T-cell (primary cell): ENCODE data around the gene NEK2. TPM values are rescaled to one million over a fixed set of nuclear protein-coding genes. Genes with fewer than 3 reads are reported as not detected.
"Not testable (repeated sequence)": the region's sequence is repeated elsewhere in the genome, so short reads cannot be mapped to it uniquely, and the experiment has no call there.

ENCODE experiments used
- ATAC-seq, 4 experiments: fragments of 200-7000 bp in 3 of 4; fragments of 150-1000 bp in 1 of 4; cut with Tn5 transposase; replicated peaks in 1 of 4; 1 replicate in 3 of 4; 2 replicates in 1 of 4; pipeline ENCODE4 v1.10.0; 2021; ENCODE audit warnings: moderate library complexity in 3 of 4, mild to moderate bottlenecking in 2 of 4, moderate number of reproducible peaks in 1 of 4
- CTCF ChIA-PET, 2 donors: fragments of 300-600 bp; sonication (Branson Sonifier 250); formaldehyde crosslinking; loops; one replicate each; lab custom pipeline; 2022; ENCODE audit warnings: antibody characterized with exemption in 2 of 2; lab: Charles Lee
- POLR2A ChIA-PET, 2 donors: fragments of 300-600 bp; sonication (Branson Sonifier 250); formaldehyde crosslinking; loops; one replicate each; lab custom pipeline; 2022; ENCODE audit warnings: antibody characterized with exemption in 2 of 2; lab: Charles Lee
- DNase-seq, 35 experiments: peaks; one replicate each; pipeline versions ENCODE4 v3.0.0 to v3.0.0-alpha.2; 2013 to 2023
- H3K27ac ChIP-seq: one replicate; pipeline ENCODE4 v1.5.1; 2013; ENCODE audit warnings: low read length
- H3K27me3 ChIP-seq, 2 experiments: replicated peaks in 1 of 2; 1 replicate in 1 of 2; 2 replicates in 1 of 2; pipeline versions ENCODE4 v1.6.1 to v1.7.0; 2013; ENCODE audit warnings: low read length in 1 of 2, mixed read lengths in 1 of 2; ENCODE audit not compliant: control insufficient read depth in 2 of 2, insufficient read depth in 2 of 2; ENCODE audit errors: extremely low read depth in 1 of 2
- H3K36me3 ChIP-seq, 2 donors: 1 replicate in 1 of 2; 2 replicates in 1 of 2; pipeline versions ENCODE4 v1.6.1 to v1.7.0; 2013; ENCODE audit warnings: low read length in 1 of 2; ENCODE audit not compliant: control insufficient read depth in 2 of 2, insufficient read depth in 1 of 2; ENCODE audit errors: extremely low read depth in 1 of 2
- H3K4me1 ChIP-seq, 2 experiments: 1 replicate in 1 of 2; 2 replicates in 1 of 2; pipeline versions ENCODE4 v1.6.1 to v1.7.0; 2013; ENCODE audit warnings: low read length in 2 of 2, mixed read lengths in 1 of 2; ENCODE audit not compliant: insufficient read depth in 2 of 2, control insufficient read depth in 1 of 2; ENCODE audit errors: extremely low read depth in 1 of 2
- H3K4me3 ChIP-seq, 2 donors: 1 replicate in 1 of 2; 2 replicates in 1 of 2; pipeline versions ENCODE4 v1.5.1 to v1.7.0; 2013; ENCODE audit warnings: mild to moderate bottlenecking in 2 of 2, low read length in 1 of 2, moderate library complexity in 1 of 2; ENCODE audit not compliant: control insufficient read depth in 1 of 2; ENCODE audit errors: extremely low read depth in 1 of 2
- H3K9me3 ChIP-seq: 2 replicates; pipeline ENCODE4 v1.7.0; 2013
- H3K27ac Mint-ChIP-seq, 2 donors: one replicate each; pipeline ENCODE4 v1.8.0; 2020 to 2021; ENCODE audit warnings: mild to moderate bottlenecking in 2 of 2, mixed read lengths in 2 of 2
- H3K27me3 Mint-ChIP-seq, 2 donors: one replicate each; pipeline ENCODE4 v1.8.0; 2021 to 2022; ENCODE audit warnings: mixed read lengths in 2 of 2
- H3K36me3 Mint-ChIP-seq: one replicate; pipeline ENCODE4 v1.8.0; 2021; ENCODE audit warnings: mixed read lengths
- H3K4me1 Mint-ChIP-seq, 3 donors: one replicate each; pipeline ENCODE4 v1.8.0; 2020 to 2022; ENCODE audit warnings: mixed read lengths in 3 of 3, mild to moderate bottlenecking in 1 of 3
- H3K4me3 Mint-ChIP-seq, 3 donors: one replicate each; pipeline ENCODE4 v1.8.0; 2020 to 2022; ENCODE audit warnings: mild to moderate bottlenecking in 3 of 3, mixed read lengths in 3 of 3, moderate library complexity in 3 of 3
- H3K9me3 Mint-ChIP-seq, 3 donors: one replicate each; pipeline ENCODE4 v1.8.0; 2020 to 2022; ENCODE audit warnings: mixed read lengths in 3 of 3
- WGBS: methylation state at CpG from one replicate; pipeline ENCODE4 v1.1.5; 2013; ENCODE audit warnings: missing lambda C conversion rate; ENCODE audit not compliant: insufficient coverage; 5-methylcytosine and 5-hydroxymethylcytosine counted together
- total RNA-seq, 35 experiments: library from RNA in 6 of 35; stranded (reverse) in 6 of 35; fragments of 120-200 nt in 1 of 35; gene quantifications; one replicate each; pipeline versions ENCODE4 v1.2.1 to v1.2.4 and lab custom pipeline; 2013 to 2026

The NEK2 gene
- total RNA-seq, 5 donors from 2014 or later (not counting 1 experiment from before 2014, with no cell fraction given), result 0.16 to 0.63 (median 0.37) TPM

DNA sequence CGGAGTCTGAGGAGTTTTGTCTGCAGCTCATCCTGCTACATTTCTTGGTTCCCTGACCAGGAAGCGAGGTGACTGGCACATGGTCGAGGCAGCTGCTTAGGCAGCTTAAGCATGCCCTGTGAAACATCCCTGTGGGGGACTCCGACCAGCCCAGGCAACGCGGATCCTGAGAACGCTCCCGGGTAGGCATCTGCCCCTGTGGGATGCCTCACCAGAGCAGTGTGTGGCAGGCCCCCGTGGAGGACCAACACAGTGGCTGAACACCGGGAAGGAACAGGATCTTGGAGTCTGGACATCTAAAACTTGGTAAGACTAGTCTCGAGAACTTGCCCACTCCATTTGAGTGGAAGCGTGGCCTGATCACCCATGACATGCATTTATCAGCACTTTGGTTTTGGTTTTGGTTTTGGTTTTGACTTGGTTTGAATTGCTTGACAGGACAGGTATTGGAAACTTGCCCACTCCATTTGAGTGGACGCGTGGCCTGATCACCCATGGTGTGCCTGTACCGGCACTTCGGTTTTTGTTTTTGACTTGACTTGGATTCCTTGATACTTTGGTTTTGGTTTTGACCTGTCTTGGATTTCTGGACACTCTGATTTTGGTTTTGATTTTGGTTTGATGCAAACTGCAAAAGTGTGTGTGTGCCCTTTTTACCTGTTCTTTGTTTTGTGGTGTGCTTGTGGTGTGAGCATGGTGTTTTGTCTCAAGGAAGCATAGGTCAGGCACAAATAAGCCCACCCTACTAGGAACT lies 12.2 kb upstream of the NEK2 start:
- no peaks in the 10 kb centered on the region for H3K9me3 ChIP-seq
- H3K4me1 ChIP-seq, result peaks cover 0 to 12% of the 10 kb centered on the region in 2 experiments
- WGBS, result 82% methylated on average over 16 of the region's 16 CpGs
- Mint-ChIP-seq H3K27me3 (no peaks in the 10 kb centered on the region), H3K4me3 (peak overlapping the region in 2 of 3 donors; percentile 7 to 46), H3K36me3 (no peaks in the 10 kb centered on the region), H3K4me1 (peaks cover 12 to 17% (median 13%) of the 10 kb centered on the region in 3 donors), H3K9me3 (no peaks in the 10 kb centered on the region), H3K27ac (peak overlapping the region; percentile 52 to 56)
- POLR2A ChIA-PET, result no interaction called here
- DNase-seq (peak in 1 of 35 experiments; percentile 32), ATAC-seq (no peak)
- no peaks in the 10 kb centered on the region for H3K27me3 ChIP-seq
- no peaks in the 10 kb centered on the region for H3K36me3 ChIP-seq
- H3K4me3 ChIP-seq, result peak overlapping the region in 1 of 2 donors; percentile 5
- CTCF ChIA-PET, result interaction anchor here (0.6 to 0.9 kb wide), 2 partner anchors 11 to 176 kb away, joined by 3 read pairs; no protein-coding TSS in a partner anchor
- H3K27ac ChIP-seq, result no peak overlapping the region

GRCh38 chr1:211685823-211686222 lies 10.4 kb upstream of the NEK2 start:
- CTCF ChIA-PET, result interaction anchor here (0.6 to 2.3 kb wide), 4 partner anchors 13 to 770 kb away, joined by 3 to 12 read pairs (median 4); no protein-coding TSS in a partner anchor
- Mint-ChIP-seq H3K4me1 (peaks cover 23 to 34% (median 24%) of the 10 kb centered on the region in 3 donors), H3K36me3 (no peaks in the 10 kb centered on the region), H3K4me3 (no peak overlapping the region), H3K9me3 (no peaks in the 10 kb centered on the region), H3K27me3 (no peaks in the 10 kb centered on the region), H3K27ac (no peak overlapping the region)
- Histone ChIP-seq H3K27ac (no peak overlapping the region), H3K4me3 (no peak overlapping the region), H3K27me3 (no peaks in the 10 kb centered on the region), H3K36me3 (no peaks in the 10 kb centered on the region), H3K4me1 (peaks cover 9 to 25% of the 10 kb centered on the region in 2 experiments), H3K9me3 (no peaks in the 10 kb centered on the region)
- POLR2A ChIA-PET, result no interaction called here
- no peak for ATAC-seq
- WGBS, result 93% methylated on average over 5 of the region's 7 CpGs
- DNase-seq, result no peak

GRCh38 chr1:211684791-211685190 lies 9.4 kb upstream of the NEK2 start:
- 97% methylated on average over 3 of the region's 3 CpGs for WGBS
- Histone ChIP-seq H3K27me3 (no peaks in the 10 kb centered on the region), H3K4me3 (no peak overlapping the region), H3K36me3 (no peaks in the 10 kb centered on the region), H3K27ac (no peak overlapping the region), H3K4me1 (peaks cover 9 to 30% of the 10 kb centered on the region in 2 experiments), H3K9me3 (no peaks in the 10 kb centered on the region)
- CTCF ChIA-PET, result interaction anchor here (0.6 to 2.3 kb wide), 5 partner anchors 14 to 771 kb away, joined by 3 to 12 read pairs (median 4); no protein-coding TSS in a partner anchor
- ATAC-seq, result no peak
- Mint-ChIP-seq H3K27ac (no peak overlapping the region), H3K36me3 (no peaks in the 10 kb centered on the region), H3K4me3 (no peak overlapping the region), H3K9me3 (no peaks in the 10 kb centered on the region), H3K4me1 (peaks cover 25 to 38% (median 30%) of the 10 kb centered on the region in 3 donors), H3K27me3 (no peaks in the 10 kb centered on the region)
- POLR2A ChIA-PET, result no interaction called here
- DNase-seq, result no peak

DNA sequence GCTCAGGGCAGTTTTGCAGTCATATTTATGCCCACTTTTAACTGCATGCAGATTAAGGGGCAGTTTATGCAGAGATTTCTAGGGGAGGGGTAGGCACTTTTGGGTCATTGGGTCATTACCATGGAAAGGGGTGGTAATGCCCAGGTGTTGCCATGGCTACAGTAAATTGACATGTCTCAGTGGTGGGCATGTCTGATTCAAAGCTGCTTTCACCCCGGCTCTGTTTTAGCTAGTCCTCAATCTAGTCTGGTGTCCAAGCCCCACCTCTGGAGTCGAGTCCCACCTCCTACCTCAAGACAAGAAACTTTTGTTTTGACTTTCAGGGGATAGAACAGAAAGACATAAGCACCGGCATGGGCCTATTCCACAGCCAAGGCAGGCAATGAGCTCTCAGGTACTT lies 8.9 kb upstream of the NEK2 start:
- Histone ChIP-seq H3K27ac (no peak overlapping the region), H3K9me3 (no peaks in the 10 kb centered on the region), H3K27me3 (no peaks in the 10 kb centered on the region), H3K36me3 (no peaks in the 10 kb centered on the region), H3K4me3 (no peak overlapping the region), H3K4me1 (peaks cover 9 to 30% of the 10 kb centered on the region in 2 experiments)
- peaks cover 25 to 38% (median 30%) of the 10 kb centered on the region in 3 donors for H3K4me1 Mint-ChIP-seq
- ChIA-PET CTCF (interaction anchor here (1.2 to 2.3 kb wide), 3 partner anchors 14 to 771 kb away, joined by 4 to 12 read pairs (median 8); no protein-coding TSS in a partner anchor), POLR2A (no interaction called here)
- H3K27ac Mint-ChIP-seq, result no peak overlapping the region
- DNase-seq (no peak), ATAC-seq (no peak)
- WGBS, result 83% methylated on average over 1 of the region's 3 CpGs
- no peaks in the 10 kb centered on the region for H3K9me3 Mint-ChIP-seq
- no peaks in the 10 kb centered on the region for H3K36me3 Mint-ChIP-seq
- no peaks in the 10 kb centered on the region for H3K27me3 Mint-ChIP-seq
- no peak overlapping the region for H3K4me3 Mint-ChIP-seq

- ChIA-PET POLR2A (no interaction called here), CTCF (interaction anchor here (0.5 to 2.3 kb wide), 6 partner anchors 14 to 772 kb away, joined by 4 to 12 read pairs (median 8); no protein-coding TSS in a partner anchor)
- H3K36me3 Mint-ChIP-seq, result no peaks in the 10 kb centered on the region
- no peaks in the 10 kb centered on the region for H3K27me3 Mint-ChIP-seq
- H3K9me3 ChIP-seq, result no peaks in the 10 kb centered on the region
- H3K4me3 Mint-ChIP-seq, result no peak overlapping the region
- H3K27ac ChIP-seq, result no peak overlapping the region
- no peak for ATAC-seq
- no peak overlapping the region for H3K4me3 ChIP-seq
- WGBS, result 85% methylated on average over 6 of the region's 8 CpGs
- peaks cover 9 to 30% of the 10 kb centered on the region in 2 experiments for H3K4me1 ChIP-seq
- no peaks in the 10 kb centered on the region for H3K27me3 ChIP-seq
- H3K4me1 Mint-ChIP-seq, result peaks cover 25 to 38% (median 29%) of the 10 kb centered on the region in 3 donors
- no peaks in the 10 kb centered on the region for H3K36me3 ChIP-seq
- H3K9me3 Mint-ChIP-seq, result no peaks in the 10 kb centered on the region
- peak overlapping the region in 1 of 2 donors; percentile 7 for H3K27ac Mint-ChIP-seq
- no peak for DNase-seq
Measured at GRCh38 chr1:211683396-211684297, 8.2 kb upstream of the NEK2 start.

DNA sequence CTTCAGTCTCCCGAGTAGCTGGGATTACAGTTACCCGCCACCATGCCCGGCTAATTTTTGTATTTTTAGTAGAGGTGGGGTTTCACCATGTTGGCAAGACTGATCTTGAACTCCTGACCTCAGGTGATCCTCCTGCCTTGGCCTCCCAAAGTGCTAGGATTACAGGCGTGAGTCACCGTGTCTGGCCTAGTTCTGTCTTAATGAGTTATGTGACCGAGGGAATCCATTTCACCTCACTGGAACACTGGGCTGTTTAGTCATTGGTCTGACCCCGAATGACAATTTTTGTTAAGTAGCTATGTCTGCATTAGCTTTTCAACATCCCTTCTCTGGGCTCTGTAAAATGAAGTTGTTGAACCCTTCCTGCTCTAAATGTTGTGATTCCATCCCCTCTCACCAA lies 6.8 kb upstream of the NEK2 start:
- H3K4me3 ChIP-seq, H3K27me3 Mint-ChIP-seq, H3K9me3 Mint-ChIP-seq, H3K9me3 ChIP-seq, H3K4me3 Mint-ChIP-seq, H3K27me3 ChIP-seq, ATAC-seq, H3K36me3 Mint-ChIP-seq, H3K36me3 ChIP-seq, DNase-seq: not testable (repeated sequence)
- Mint-ChIP-seq H3K4me1 (peaks cover 13 to 23% (median 18%) of the 10 kb centered on the region in 3 donors), H3K27ac (peak overlapping the region; percentile 84 to 94)
- Histone ChIP-seq H3K4me1 (peaks cover 9 to 19% of the 10 kb centered on the region in 2 experiments), H3K27ac (peak overlapping the region; percentile 89)
- ChIA-PET POLR2A (interaction anchor here in 1 of 2 donors (0.5 to 0.6 kb wide), 2 partner anchors 103 to 1179 kb away, joined by 3 read pairs; no protein-coding TSS in a partner anchor), CTCF (interaction anchor here (0.6 to 1.9 kb wide), 8 partner anchors 16 to 774 kb away, joined by 3 to 8 read pairs (median 4); partner anchors contain the start of genes DTL (in 1 of the 2) and INTS7 (in 1 of the 2))
- WGBS, result no CpG with 5 or more reads among the region's 7 CpGs
